GM23338 (cell line): ENCODE results near the gene NUDCD2. TPM values are rescaled to one million over a fixed set of nuclear protein-coding genes. Genes with fewer than 3 reads are reported as not detected.

Experiments
- ATAC-seq: fragments of 200-7000 bp; cut with Tn5 transposase; 3 replicates; pipeline ENCODE4 v1.9.1; 2020
- DNase-seq: peaks from one replicate; pipeline ENCODE4 v3.0.0-alpha.2; 2015; ENCODE audit warnings: low spot score
- H2AFZ ChIP-seq: fragments of 200-600 bp; sonication (generic); 2 replicates; pipeline ENCODE4 v1.8.0; 2016; ENCODE audit warnings: antibody characterized with exemption, mild to moderate bottlenecking, moderate library complexity
- H3F3A ChIP-seq: fragments of 200-600 bp; sonication (generic); replicated peaks from 2 replicates; pipeline ENCODE4 v1.8.0; 2017; ENCODE audit warnings: antibody characterized with exemption, mixed run types, low read depth
- H3K27ac ChIP-seq: fragments of 200-600 bp; sonication (generic); 2 replicates; pipeline ENCODE4 v1.6.1; 2016; ENCODE audit warnings: low read depth
- H3K27me3 ChIP-seq: fragments of 200-600 bp; sonication (generic); 2 replicates; pipeline ENCODE4 v1.8.0; 2016; ENCODE audit warnings: mild to moderate bottlenecking, mixed run types, moderate library complexity; ENCODE audit not compliant: insufficient read depth
- H3K36me3 ChIP-seq: fragments of 200-600 bp; sonication (generic); 2 replicates; pipeline ENCODE4 v1.8.0; 2016; ENCODE audit warnings: mild to moderate bottlenecking; ENCODE audit not compliant: insufficient read depth
- H3K4me1 ChIP-seq: fragments of 200-600 bp; sonication (generic); 2 replicates; pipeline ENCODE4 v1.8.0; 2016; ENCODE audit warnings: mild to moderate bottlenecking, moderate library complexity; ENCODE audit not compliant: insufficient read depth
- H3K4me2 ChIP-seq: fragments of 200-600 bp; sonication (generic); 2 replicates; pipeline ENCODE4 v1.7.1; 2017; ENCODE audit warnings: mixed run types
- H3K4me3 ChIP-seq: fragments of 200-600 bp; sonication (generic); 2 replicates; pipeline ENCODE4 v1.6.1; 2016; ENCODE audit warnings: mixed run types
- H3K79me2 ChIP-seq: fragments of 200-600 bp; sonication (generic); replicated peaks from 2 replicates; pipeline ENCODE4 v1.8.0; 2017; ENCODE audit warnings: mild to moderate bottlenecking; ENCODE audit not compliant: insufficient read depth
- H3K9me2 ChIP-seq: fragments of 200-600 bp; sonication (generic); 2 replicates; pipeline ENCODE4 v1.8.0; 2017; ENCODE audit not compliant: insufficient read depth
- H4K20me1 ChIP-seq: fragments of 200-600 bp; sonication (generic); replicated peaks from 2 replicates; pipeline ENCODE4 v1.8.0; 2017; ENCODE audit warnings: mild to moderate bottlenecking; ENCODE audit not compliant: insufficient read depth
- H3K27ac Mint-ChIP-seq: 2 replicates; pipeline ENCODE4 v1.8.0; 2020; ENCODE audit warnings: inconsistent platforms, mild to moderate bottlenecking, moderate library complexity, mixed read lengths
- H3K27me3 Mint-ChIP-seq: 3 replicates; pipeline ENCODE4 v1.8.0; 2022; ENCODE audit warnings: low read depth, mild to moderate bottlenecking, moderate library complexity, mixed read lengths, inconsistent platforms; ENCODE audit not compliant: insufficient read depth, poor library complexity
- H3K36me3 Mint-ChIP-seq: 3 replicates; pipeline ENCODE4 v1.8.0; 2021; ENCODE audit warnings: low read depth, mild to moderate bottlenecking, inconsistent platforms, moderate library complexity, mixed read lengths
- H3K4me1 Mint-ChIP-seq: 3 replicates; pipeline ENCODE4 v1.8.0; 2020; ENCODE audit warnings: mild to moderate bottlenecking, inconsistent platforms, mixed read lengths
- H3K4me3 Mint-ChIP-seq: 3 replicates; pipeline ENCODE4 v1.8.0; 2021; ENCODE audit warnings: moderate library complexity, mild to moderate bottlenecking, inconsistent platforms, mixed read lengths
- H3K9me3 Mint-ChIP-seq: 3 replicates; pipeline ENCODE4 v1.8.0; 2020; ENCODE audit warnings: moderate library complexity, mild to moderate bottlenecking, inconsistent platforms, mixed read lengths
- CREB1 ChIP-seq: fragments of 250-450 bp; sonication (Bioruptor Pico); IDR thresholded peaks from 2 replicates; pipeline ENCODE4 v1.5.0; 2020; ENCODE audit warnings: low read depth, mild to moderate bottlenecking, moderate library complexity
- JUNB ChIP-seq: IDR thresholded peaks from one replicate; pipeline ENCODE4 v1.6.1; 2016; ENCODE audit warnings: antibody characterized with exemption; ENCODE audit not compliant: unreplicated experiment
- NANOG ChIP-seq: IDR thresholded peaks from 2 replicates; pipeline ENCODE4 v1.6.1; 2016; ENCODE audit warnings: antibody characterized with exemption, borderline replicate concordance
- STAT1 ChIP-seq: IDR thresholded peaks from one replicate; pipeline ENCODE4 v1.6.1; 2016; ENCODE audit warnings: antibody characterized with exemption; ENCODE audit not compliant: unreplicated experiment
- ZNF114 ChIP-seq: fragments of 250-450 bp; sonication (Bioruptor Pico); IDR thresholded peaks from 2 replicates; pipeline ENCODE4 v1.5.0; 2020; ENCODE audit warnings: mild to moderate bottlenecking, moderate library complexity
- polyA plus RNA-seq: library from polyadenylated mRNA; unstranded; fragments of >200 nt; fragmentation: Nextera tagmentation; extraction: Ambion mirVana; gene quantifications from 2 replicates; pipeline ENCODE4 v1.2.1, GENCODE V29; 2016
- total RNA-seq: library from RNA; depleted of rRNA; stranded (reverse); fragments of >200 nt; shearing (Covaris generic); gene quantifications from 2 replicates; pipeline ENCODE4 v1.2.3, GENCODE V29; 2014
- TF ChIP-seq, protein P1 (sequence below): fragments of 250-450 bp; sonication (Bioruptor Pico); IDR thresholded peaks from 2 replicates; pipeline ENCODE4 v1.5.0; 2020; ENCODE audit warnings: mild to moderate bottlenecking, moderate library complexity

NUDCD2 gene
- total and polyA plus RNA-seq, 2 experiments from 2014 or later = 23.2 to 123 TPM

DNA sequence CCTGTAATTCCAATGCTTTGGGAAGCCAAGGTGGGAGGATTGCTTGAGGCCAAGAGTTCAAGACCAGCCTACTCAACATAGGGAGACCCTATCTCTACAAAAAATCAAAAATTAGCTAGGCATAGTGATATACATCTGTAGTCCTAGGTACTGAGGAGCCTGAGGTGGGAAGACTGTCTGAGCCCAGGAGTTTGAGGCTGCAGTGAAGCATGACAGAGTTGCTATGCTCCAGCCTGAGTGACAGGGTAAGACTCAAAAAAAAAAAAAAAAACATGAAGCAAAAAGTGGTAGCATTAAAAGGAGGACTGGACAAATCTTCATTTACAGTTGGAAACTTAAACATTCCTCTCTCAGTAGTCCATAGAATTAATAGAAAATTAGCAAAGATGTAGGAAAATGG, 12.7 kb downstream of the NUDCD2 start (continued):
- TF ChIP-seq, protein P1, sequence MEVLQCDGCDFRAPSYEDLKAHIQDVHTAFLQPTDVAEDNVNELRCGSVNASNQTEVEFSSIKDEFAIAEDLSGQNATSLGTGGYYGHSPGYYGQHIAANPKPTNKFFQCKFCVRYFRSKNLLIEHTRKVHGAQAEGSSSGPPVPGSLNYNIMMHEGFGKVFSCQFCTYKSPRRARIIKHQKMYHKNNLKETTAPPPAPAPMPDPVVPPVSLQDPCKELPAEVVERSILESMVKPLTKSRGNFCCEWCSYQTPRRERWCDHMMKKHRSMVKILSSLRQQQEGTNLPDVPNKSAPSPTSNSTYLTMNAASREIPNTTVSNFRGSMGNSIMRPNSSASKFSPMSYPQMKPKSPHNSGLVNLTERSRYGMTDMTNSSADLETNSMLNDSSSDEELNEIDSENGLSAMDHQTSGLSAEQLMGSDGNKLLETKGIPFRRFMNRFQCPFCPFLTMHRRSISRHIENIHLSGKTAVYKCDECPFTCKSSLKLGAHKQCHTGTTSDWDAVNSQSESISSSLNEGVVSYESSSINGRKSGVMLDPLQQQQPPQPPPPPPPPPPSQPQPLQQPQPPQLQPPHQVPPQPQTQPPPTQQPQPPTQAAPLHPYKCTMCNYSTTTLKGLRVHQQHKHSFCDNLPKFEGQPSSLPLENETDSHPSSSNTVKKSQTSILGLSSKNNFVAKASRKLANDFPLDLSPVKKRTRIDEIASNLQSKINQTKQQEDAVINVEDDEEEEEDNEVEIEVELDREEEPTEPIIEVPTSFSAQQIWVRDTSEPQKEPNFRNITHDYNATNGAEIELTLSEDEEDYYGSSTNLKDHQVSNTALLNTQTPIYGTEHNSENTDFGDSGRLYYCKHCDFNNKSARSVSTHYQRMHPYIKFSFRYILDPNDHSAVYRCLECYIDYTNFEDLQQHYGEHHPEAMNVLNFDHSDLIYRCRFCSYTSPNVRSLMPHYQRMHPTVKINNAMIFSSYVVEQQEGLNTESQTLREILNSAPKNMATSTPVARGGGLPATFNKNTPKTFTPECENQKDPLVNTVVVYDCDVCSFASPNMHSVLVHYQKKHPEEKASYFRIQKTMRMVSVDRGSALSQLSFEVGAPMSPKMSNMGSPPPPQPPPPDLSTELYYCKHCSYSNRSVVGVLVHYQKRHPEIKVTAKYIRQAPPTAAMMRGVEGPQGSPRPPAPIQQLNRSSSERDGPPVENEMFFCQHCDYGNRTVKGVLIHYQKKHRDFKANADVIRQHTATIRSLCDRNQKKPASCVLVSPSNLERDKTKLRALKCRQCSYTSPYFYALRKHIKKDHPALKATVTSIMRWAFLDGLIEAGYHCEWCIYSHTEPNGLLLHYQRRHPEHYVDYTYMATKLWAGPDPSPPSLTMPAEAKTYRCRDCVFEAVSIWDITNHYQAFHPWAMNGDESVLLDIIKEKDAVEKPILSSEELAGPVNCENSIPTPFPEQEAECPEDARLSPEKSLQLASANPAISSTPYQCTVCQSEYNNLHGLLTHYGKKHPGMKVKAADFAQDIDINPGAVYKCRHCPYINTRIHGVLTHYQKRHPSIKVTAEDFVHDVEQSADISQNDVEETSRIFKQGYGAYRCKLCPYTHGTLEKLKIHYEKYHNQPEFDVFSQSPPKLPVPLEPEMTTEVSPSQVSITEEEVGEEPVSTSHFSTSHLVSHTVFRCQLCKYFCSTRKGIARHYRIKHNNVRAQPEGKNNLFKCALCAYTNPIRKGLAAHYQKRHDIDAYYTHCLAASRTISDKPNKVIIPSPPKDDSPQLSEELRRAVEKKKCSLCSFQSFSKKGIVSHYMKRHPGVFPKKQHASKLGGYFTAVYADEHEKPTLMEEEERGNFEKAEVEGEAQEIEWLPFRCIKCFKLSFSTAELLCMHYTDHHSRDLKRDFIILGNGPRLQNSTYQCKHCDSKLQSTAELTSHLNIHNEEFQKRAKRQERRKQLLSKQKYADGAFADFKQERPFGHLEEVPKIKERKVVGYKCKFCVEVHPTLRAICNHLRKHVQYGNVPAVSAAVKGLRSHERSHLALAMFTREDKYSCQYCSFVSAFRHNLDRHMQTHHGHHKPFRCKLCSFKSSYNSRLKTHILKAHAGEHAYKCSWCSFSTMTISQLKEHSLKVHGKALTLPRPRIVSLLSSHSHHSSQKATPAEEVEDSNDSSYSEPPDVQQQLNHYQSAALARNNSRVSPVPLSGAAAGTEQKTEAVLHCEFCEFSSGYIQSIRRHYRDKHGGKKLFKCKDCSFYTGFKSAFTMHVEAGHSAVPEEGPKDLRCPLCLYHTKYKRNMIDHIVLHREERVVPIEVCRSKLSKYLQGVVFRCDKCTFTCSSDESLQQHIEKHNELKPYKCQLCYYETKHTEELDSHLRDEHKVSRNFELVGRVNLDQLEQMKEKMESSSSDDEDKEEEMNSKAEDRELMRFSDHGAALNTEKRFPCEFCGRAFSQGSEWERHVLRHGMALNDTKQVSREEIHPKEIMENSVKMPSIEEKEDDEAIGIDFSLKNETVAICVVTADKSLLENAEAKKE (CRISPR knock-in tag) = no peak
- TF ChIP-seq ZNF114 = no peak

DNA sequence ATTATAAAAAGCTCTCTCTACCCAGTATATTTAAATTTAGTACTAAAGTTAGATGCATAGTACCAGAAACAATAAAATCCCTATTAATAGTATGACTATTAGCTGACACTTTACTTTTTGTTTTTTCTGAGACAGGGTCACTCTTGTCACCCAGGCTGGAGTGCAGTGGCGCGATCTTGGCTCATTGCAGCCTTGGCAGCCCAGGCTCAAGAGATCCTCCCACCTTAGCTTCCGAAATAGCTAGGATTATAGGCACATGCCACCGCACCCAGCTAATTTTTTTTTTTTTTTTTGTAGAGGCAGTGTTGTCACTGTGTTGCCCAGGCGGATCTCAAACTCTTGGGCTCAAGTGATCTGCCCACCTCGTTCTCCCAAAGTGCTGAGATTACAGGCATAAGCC, 14.6 kb downstream of the NUDCD2 start:
- no peaks in the 10 kb centered on the region for H3K4me1 ChIP-seq
- peaks cover 12% of the 10 kb centered on the region for H4K20me1 ChIP-seq
- Mint-ChIP-seq H3K36me3 (peaks cover 89% of the 10 kb centered on the region), H3K4me1 (peaks cover 3% of the 10 kb centered on the region; the same call in 2 of the 3 replicates), H3K27ac (no peak overlapping the region), H3K9me3 (no peaks in the 10 kb centered on the region), H3K4me3 (no peak overlapping the region), H3K27me3 (no peaks in the 10 kb centered on the region)
- no peak overlapping the region for H3K4me2 ChIP-seq
- H2AFZ ChIP-seq = no peak overlapping the region
- DNase-seq (no peak), ATAC-seq (no peak)
- TF ChIP-seq JUNB (no peak), CREB1 (CRISPR knock-in tag) (no peak), NANOG (no peak), STAT1 (no peak)
- H3F3A ChIP-seq = peaks cover 4% of the 10 kb centered on the region; the same call in 1 of the 2 replicates
- H3K4me3 ChIP-seq = no peak overlapping the region
- no peak overlapping the region for H3K27ac ChIP-seq
- H3K27me3 ChIP-seq = no peaks in the 10 kb centered on the region
- peaks cover 29% of the 10 kb centered on the region for H3K79me2 ChIP-seq
- no peaks in the 10 kb centered on the region for H3K9me2 ChIP-seq
- H3K36me3 ChIP-seq = peaks cover 56% of the 10 kb centered on the region
